HepG2 (cell line): ENCODE results near the gene TM4SF18. TPM values are rescaled to one million over a fixed set of nuclear protein-coding genes. Genes with fewer than 3 reads are reported as not detected.

Experiments used
- AGO1 ChIP-seq: fragments of 200-400 bp; formaldehyde crosslinking; IDR thresholded peaks from 2 replicates; pipeline ENCODE4 v1.6.1; 2017; ENCODE audit warnings: mild to moderate bottlenecking, low read depth, low read length, moderate library complexity; ENCODE audit not compliant: poor library complexity, severe bottlenecking
- ARID3A ChIP-seq: IDR thresholded peaks from 2 replicates; pipeline ENCODE4 v1.6.1; 2012; ENCODE audit warnings: low read depth, low read length, improper control_type of control experiment
- CENPT ChIP-seq: sonication (generic); formaldehyde crosslinking; IDR thresholded peaks from 2 replicates; pipeline ENCODE4 v1.8.0; 2022; ENCODE audit warnings: low read depth, mild to moderate bottlenecking, moderate library complexity, missing genetic modification reagents
- EED ChIP-seq: sonication (generic); formaldehyde crosslinking; IDR thresholded peaks from 2 replicates; pipeline ENCODE4 v1.5.0; 2020; ENCODE audit warnings: mild to moderate bottlenecking, missing genetic modification reagents
- ELF1 ChIP-seq: sonication (generic); formaldehyde crosslinking; IDR thresholded peaks from 2 replicates; pipeline ENCODE4 v1.4.0; 2020; ENCODE audit warnings: missing genetic modification reagents
- NFE2 ChIP-seq: sonication (generic); formaldehyde crosslinking; IDR thresholded peaks from 2 replicates; pipeline ENCODE4 v1.4.0; 2020; ENCODE audit warnings: missing genetic modification reagents
- STAT6 ChIP-seq: sonication (generic); formaldehyde crosslinking; IDR thresholded peaks from 2 replicates; pipeline ENCODE4 v1.4.0; 2020; ENCODE audit warnings: missing genetic modification reagents, mild to moderate bottlenecking, borderline replicate concordance
- ZBTB21 ChIP-seq: sonication (generic); formaldehyde crosslinking; IDR thresholded peaks from 2 replicates; pipeline ENCODE4 v1.4.0; 2020; ENCODE audit warnings: missing genetic modification reagents
- ZNF672 ChIP-seq: sonication (generic); formaldehyde crosslinking; IDR thresholded peaks from 2 replicates; pipeline ENCODE4 v1.8.1; 2022; ENCODE audit warnings: missing genetic modification reagents
- ZNF709 ChIP-seq: sonication (generic); formaldehyde crosslinking; IDR thresholded peaks from 2 replicates; pipeline ENCODE4 v1.5.0; 2020; ENCODE audit warnings: mild to moderate bottlenecking, missing genetic modification reagents
- ZNF724P ChIP-seq: sonication (generic); formaldehyde crosslinking; IDR thresholded peaks from 2 replicates; pipeline ENCODE4 v1.8.0; 2022; ENCODE audit warnings: missing genetic modification reagents, borderline replicate concordance
- ZNF761 ChIP-seq: sonication (generic); formaldehyde crosslinking; conservative IDR thresholded peaks from 2 replicates; pipeline ENCODE4 v1.4.0; 2020; ENCODE audit warnings: mild to moderate bottlenecking, missing genetic modification reagents
- polyA plus RNA-seq, 8 experiments: library from polyadenylated mRNA; depleted of rRNA in 3 of 8; stranded (reverse) in 7 of 8; unstranded in 1 of 8; fragments of >200 nt; fragmentation: Illumina TruSeq in 4 of 8; extraction: Trizol in 4 of 8; gene quantifications; 2 replicates each; pipeline versions ENCODE4 v1.2.1 to v1.2.3, GENCODE V29; 2011 to 2016; ENCODE audit warnings: low read depth in 4 of 8, missing spikeins in 1 of 8, mixed read lengths in 1 of 8; ENCODE audit not compliant: insufficient read depth in 1 of 8
- total RNA-seq, 5 experiments: library from RNA; depleted of rRNA; stranded (reverse); fragments of >200 nt; fragmentation: Illumina TruSeq; extraction: Trizol; gene quantifications; 2 replicates each; pipeline ENCODE4 v1.2.3, GENCODE V29; 2016; ENCODE audit warnings: low read depth in 1 of 5
- TF ChIP-seq, protein P1 (sequence below): sonication (generic); formaldehyde crosslinking; IDR thresholded peaks from 2 replicates; pipeline ENCODE4 v1.4.0; 2020; ENCODE audit warnings: missing genetic modification reagents
- TF ChIP-seq, protein P2 (sequence below): sonication (generic); formaldehyde crosslinking; IDR thresholded peaks from 2 replicates; pipeline ENCODE4 v1.5.0; 2020; ENCODE audit warnings: mild to moderate bottlenecking, missing genetic modification reagents, borderline replicate concordance
- TF ChIP-seq, protein P3 (sequence below): sonication (generic); formaldehyde crosslinking; conservative IDR thresholded peaks from 2 replicates; pipeline ENCODE4 v1.4.0; 2020; ENCODE audit warnings: mild to moderate bottlenecking, missing genetic modification reagents, moderate library complexity

TM4SF18 gene
- total and polyA plus RNA-seq, 2 of the 13 experiments (the other 11 are each of a cell fraction or from before 2014, with no cell fraction given), result 0.15 TPM; not detected in 1

GRCh38 chr3:149377408-149378364 is 44.2 kb upstream of the TM4SF18 start, which contains the start of gene TM4SF1 (continued):
- TF ChIP-seq CENPT (CRISPR knock-in tag), result no peak
- no peak for TF ChIP-seq NFE2 (CRISPR knock-in tag)
- TF ChIP-seq, protein P1, sequence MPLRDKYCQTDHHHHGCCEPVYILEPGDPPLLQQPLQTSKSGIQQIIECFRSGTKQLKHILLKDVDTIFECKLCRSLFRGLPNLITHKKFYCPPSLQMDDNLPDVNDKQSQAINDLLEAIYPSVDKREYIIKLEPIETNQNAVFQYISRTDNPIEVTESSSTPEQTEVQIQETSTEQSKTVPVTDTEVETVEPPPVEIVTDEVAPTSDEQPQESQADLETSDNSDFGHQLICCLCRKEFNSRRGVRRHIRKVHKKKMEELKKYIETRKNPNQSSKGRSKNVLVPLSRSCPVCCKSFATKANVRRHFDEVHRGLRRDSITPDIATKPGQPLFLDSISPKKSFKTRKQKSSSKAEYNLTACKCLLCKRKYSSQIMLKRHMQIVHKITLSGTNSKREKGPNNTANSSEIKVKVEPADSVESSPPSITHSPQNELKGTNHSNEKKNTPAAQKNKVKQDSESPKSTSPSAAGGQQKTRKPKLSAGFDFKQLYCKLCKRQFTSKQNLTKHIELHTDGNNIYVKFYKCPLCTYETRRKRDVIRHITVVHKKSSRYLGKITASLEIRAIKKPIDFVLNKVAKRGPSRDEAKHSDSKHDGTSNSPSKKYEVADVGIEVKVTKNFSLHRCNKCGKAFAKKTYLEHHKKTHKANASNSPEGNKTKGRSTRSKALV (CRISPR knock-in tag), result no peak; the same call in 1 of the 2 replicates
- no peak for TF ChIP-seq ZNF761
- TF ChIP-seq, protein P2, sequence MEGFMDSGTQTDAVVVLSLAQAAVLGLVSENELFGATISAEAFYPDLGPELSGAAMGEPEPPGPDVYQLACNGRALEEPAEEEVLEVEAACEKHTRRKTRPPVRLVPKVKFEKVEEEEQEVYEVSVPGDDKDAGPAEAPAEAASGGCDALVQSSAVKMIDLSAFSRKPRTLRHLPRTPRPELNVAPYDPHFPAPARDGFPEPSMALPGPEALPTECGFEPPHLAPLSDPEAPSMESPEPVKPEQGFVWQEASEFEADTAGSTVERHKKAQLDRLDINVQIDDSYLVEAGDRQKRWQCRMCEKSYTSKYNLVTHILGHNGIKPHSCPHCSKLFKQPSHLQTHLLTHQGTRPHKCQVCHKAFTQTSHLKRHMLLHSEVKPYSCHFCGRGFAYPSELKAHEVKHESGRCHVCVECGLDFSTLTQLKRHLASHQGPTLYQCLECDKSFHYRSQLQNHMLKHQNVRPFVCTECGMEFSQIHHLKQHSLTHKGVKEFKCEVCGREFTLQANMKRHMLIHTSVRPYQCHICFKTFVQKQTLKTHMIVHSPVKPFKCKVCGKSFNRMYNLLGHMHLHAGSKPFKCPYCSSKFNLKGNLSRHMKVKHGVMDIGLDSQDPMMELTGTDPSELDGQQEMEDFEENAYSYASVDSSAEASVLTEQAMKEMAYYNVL (CRISPR knock-in tag), result no peak; the same call in 1 of the 2 replicates
- TF ChIP-seq ZNF724P (CRISPR knock-in tag), result no peak
- peak; percentile 41 for TF ChIP-seq ELF1
- peak; percentile 48 for TF ChIP-seq ARID3A
- TF ChIP-seq ZNF709, result peak; percentile 88; the same call in 1 of the 2 replicates
- TF ChIP-seq AGO1, result no peak
- TF ChIP-seq, protein P3, sequence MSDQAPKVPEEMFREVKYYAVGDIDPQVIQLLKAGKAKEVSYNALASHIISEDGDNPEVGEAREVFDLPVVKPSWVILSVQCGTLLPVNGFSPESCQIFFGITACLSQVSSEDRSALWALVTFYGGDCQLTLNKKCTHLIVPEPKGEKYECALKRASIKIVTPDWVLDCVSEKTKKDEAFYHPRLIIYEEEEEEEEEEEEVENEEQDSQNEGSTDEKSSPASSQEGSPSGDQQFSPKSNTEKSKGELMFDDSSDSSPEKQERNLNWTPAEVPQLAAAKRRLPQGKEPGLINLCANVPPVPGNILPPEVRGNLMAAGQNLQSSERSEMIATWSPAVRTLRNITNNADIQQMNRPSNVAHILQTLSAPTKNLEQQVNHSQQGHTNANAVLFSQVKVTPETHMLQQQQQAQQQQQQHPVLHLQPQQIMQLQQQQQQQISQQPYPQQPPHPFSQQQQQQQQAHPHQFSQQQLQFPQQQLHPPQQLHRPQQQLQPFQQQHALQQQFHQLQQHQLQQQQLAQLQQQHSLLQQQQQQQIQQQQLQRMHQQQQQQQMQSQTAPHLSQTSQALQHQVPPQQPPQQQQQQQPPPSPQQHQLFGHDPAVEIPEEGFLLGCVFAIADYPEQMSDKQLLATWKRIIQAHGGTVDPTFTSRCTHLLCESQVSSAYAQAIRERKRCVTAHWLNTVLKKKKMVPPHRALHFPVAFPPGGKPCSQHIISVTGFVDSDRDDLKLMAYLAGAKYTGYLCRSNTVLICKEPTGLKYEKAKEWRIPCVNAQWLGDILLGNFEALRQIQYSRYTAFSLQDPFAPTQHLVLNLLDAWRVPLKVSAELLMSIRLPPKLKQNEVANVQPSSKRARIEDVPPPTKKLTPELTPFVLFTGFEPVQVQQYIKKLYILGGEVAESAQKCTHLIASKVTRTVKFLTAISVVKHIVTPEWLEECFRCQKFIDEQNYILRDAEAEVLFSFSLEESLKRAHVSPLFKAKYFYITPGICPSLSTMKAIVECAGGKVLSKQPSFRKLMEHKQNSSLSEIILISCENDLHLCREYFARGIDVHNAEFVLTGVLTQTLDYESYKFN (CRISPR knock-in tag), result peak; percentile 1; the same call in 1 of the 2 replicates
- no peak for TF ChIP-seq ZNF672
- no peak for TF ChIP-seq STAT6 (CRISPR knock-in tag)
- no peak for TF ChIP-seq EED (CRISPR knock-in tag)
- TF ChIP-seq ZBTB21 (CRISPR knock-in tag), result no peak
